Activated CD8-positive, alpha-beta memory T cell treated with anti-CD3 and anti-CD28 coated beads, Interleukin-2, amount 50 U/mL, for 1 hour (primary cell): ENCODE data around the gene TRMT112.

Source experiments
- DNase-seq: peaks from one replicate; pipeline ENCODE4 v3.0.0-alpha.2; 2020; ENCODE audit errors: extremely low read depth

The TRMT112 gene

GRCh38 chr11:64317325-64317960, at the start of gene TRMT112:
TRMT112 (minus strand) TSS chr11:64317559; CDS start chr11:64317526, 33 bp downstream.
- DNase-seq: peak; percentile 97

- DNase-seq: no peak
Observed at GRCh38 chr11:64366751-64367150, 49.4 kb upstream of the TRMT112 start.

GRCh38 chr11:64364911-64365310, 47.6 kb upstream of the TRMT112 start:
- DNase-seq: no peak

GRCh38 chr11:64364435-64364834, 47.1 kb upstream of the TRMT112 start:
- no peak for DNase-seq

- no peak for DNase-seq
Observed at GRCh38 chr11:64362339-64362738, 45.0 kb upstream of the TRMT112 start.

GRCh38 chr11:64361659-64362058, 44.3 kb upstream of the TRMT112 start:
- no peak for DNase-seq

GRCh38 chr11:64360448-64360921, 43.1 kb upstream of the TRMT112 start:
- DNase-seq: no peak

GRCh38 chr11:64359712-64360445, 42.5 kb upstream of the TRMT112 start:
- no peak for DNase-seq

- DNase-seq: no peak
Observed at GRCh38 chr11:64358907-64359711, 41.8 kb upstream of the TRMT112 start, which contains the start of gene RPS6KA4. RPS6KA4 (plus strand) TSS chr11:64359162; CDS start chr11:64359236, 74 bp downstream.

- no peak for DNase-seq
Observed at GRCh38 chr11:64358536-64358906, 41.2 kb upstream of the TRMT112 start.

GRCh38 chr11:64357904-64358535, 40.7 kb upstream of the TRMT112 start:
- DNase-seq: no peak

- DNase-seq: no peak
Observed at GRCh38 chr11:64357446-64357845, 40.1 kb upstream of the TRMT112 start.

GRCh38 chr11:64356498-64357411, 39.4 kb upstream of the TRMT112 start:
- no peak for DNase-seq

- DNase-seq: no peak
Observed at GRCh38 chr11:64355078-64355940, 38.0 kb upstream of the TRMT112 start.

- DNase-seq: no peak
Observed at GRCh38 chr11:64353715-64354506, 36.6 kb upstream of the TRMT112 start.

- DNase-seq: no peak
Observed at GRCh38 chr11:64352995-64353714, 35.8 kb upstream of the TRMT112 start.

- no peak for DNase-seq
Observed at GRCh38 chr11:64352099-64352994, 35.0 kb upstream of the TRMT112 start.
